ENCODE data around the gene CHST2.

- TF ChIP-seq YY1 (IDR thresholded peaks at IDR 0.05; ENCODE audit: insufficient read depth, insufficient read length) (no peak), ZNF274 (IDR thresholded peaks at IDR 0.05; ENCODE audit: low read depth, low read length) (no peak), SUZ12 (IDR thresholded peaks at IDR 0.05; ENCODE audit: extremely low read depth, insufficient read depth, insufficient read length) (no peak)
Observed at GRCh38 chr3:143145906-143146305, 26.3 kb downstream of the CHST2 start.

All from NT2/D1 (cell line).